SK-N-SH treated with all-trans-retinoic acid at 6 μM for 48 hours (cell line): Measurements from ENCODE around the gene AOPEP.

Experiments
- ATAC-seq: fragments of 200-7000 bp; cut with Tn5 transposase; 3 replicates; pipeline ENCODE4 v1.9.1; 2020; ENCODE audit warnings: mild to moderate bottlenecking, moderate library complexity
- ARNTL ChIP-seq: fragments of 450-650 bp; formaldehyde crosslinking; IDR thresholded peaks from 2 replicates; pipeline ENCODE4 v1.5.0; 2020; ENCODE audit warnings: low read depth, mild to moderate bottlenecking, moderate library complexity, borderline replicate concordance
- BACH2 ChIP-seq: fragments of 250-450 bp; sonication (Bioruptor Pico); IDR thresholded peaks from 2 replicates; pipeline ENCODE4 v1.9.0; 2021; ENCODE audit warnings: mild to moderate bottlenecking, borderline replicate concordance
- CSDC2 ChIP-seq: fragments of 250-450 bp; sonication (Bioruptor Pico); IDR thresholded peaks from 2 replicates; pipeline ENCODE4 v1.5.0; 2020; ENCODE audit warnings: mild to moderate bottlenecking, moderate library complexity
- ESRRG ChIP-seq: fragments of 250-450 bp; sonication (Bioruptor Pico); IDR thresholded peaks from 2 replicates; pipeline ENCODE4 v1.6.1; 2021; ENCODE audit warnings: mild to moderate bottlenecking
- GLIS3 ChIP-seq: fragments of 250-450 bp; sonication (Bioruptor Pico); IDR thresholded peaks from 2 replicates; pipeline ENCODE4 v1.5.0; 2020; ENCODE audit warnings: mild to moderate bottlenecking, moderate library complexity
- ISL1 ChIP-seq: fragments of 250-450 bp; sonication (Bioruptor Pico); IDR thresholded peaks from 2 replicates; pipeline ENCODE4 v2.1.2; 2022; ENCODE audit warnings: mild to moderate bottlenecking, moderate library complexity
- OSR1 ChIP-seq: fragments of 250-450 bp; sonication (Bioruptor Pico); IDR thresholded peaks from 2 replicates; pipeline ENCODE4 v1.8.0; 2022; ENCODE audit warnings: moderate library complexity, mild to moderate bottlenecking, inconsistent platforms
- PPARA ChIP-seq: fragments of 250-450 bp; sonication (Bioruptor Pico); IDR thresholded peaks from 2 replicates; pipeline ENCODE4 v1.5.0; 2020; ENCODE audit warnings: mild to moderate bottlenecking, borderline replicate concordance
- RARB ChIP-seq: fragments of 250-450 bp; sonication (Bioruptor Pico); IDR thresholded peaks from 2 replicates; pipeline ENCODE4 v1.8.0; 2021; ENCODE audit warnings: mild to moderate bottlenecking, moderate library complexity
- SNAI2 ChIP-seq: fragments of 250-450 bp; sonication (Bioruptor Pico); IDR thresholded peaks from 2 replicates; pipeline ENCODE4 v1.5.0; 2020; ENCODE audit warnings: mild to moderate bottlenecking, moderate library complexity
- TCF4 ChIP-seq: fragments of 250-450 bp; sonication (Bioruptor Pico); IDR thresholded peaks from 2 replicates; pipeline ENCODE4 v1.8.0; 2021; ENCODE audit warnings: mild to moderate bottlenecking, moderate library complexity, borderline replicate concordance
- TOX ChIP-seq: fragments of 250-450 bp; sonication (Bioruptor Pico); IDR thresholded peaks from 2 replicates; pipeline ENCODE4 v1.8.0; 2021; ENCODE audit warnings: mild to moderate bottlenecking, moderate library complexity, borderline replicate concordance
- TSHZ2 ChIP-seq: fragments of 250-450 bp; sonication (Bioruptor Pico); IDR thresholded peaks from 2 replicates; pipeline ENCODE4 v1.5.0; 2020; ENCODE audit warnings: mild to moderate bottlenecking, moderate library complexity
- ZC3H10 ChIP-seq: fragments of 250-450 bp; sonication (Bioruptor Pico); IDR thresholded peaks from 2 replicates; pipeline ENCODE4 v1.5.1; 2021; ENCODE audit warnings: mild to moderate bottlenecking, moderate library complexity
- ZFP3 ChIP-seq: fragments of 250-450 bp; sonication (Bioruptor Pico); IDR thresholded peaks from 2 replicates; pipeline ENCODE4 v1.5.0; 2020; ENCODE audit warnings: mild to moderate bottlenecking, moderate library complexity
- ZFP30 ChIP-seq: fragments of 450-650 bp; formaldehyde crosslinking; IDR thresholded peaks from 2 replicates; pipeline ENCODE4 v1.5.0; 2022; ENCODE audit warnings: mild to moderate bottlenecking, moderate library complexity
- ZNF565 ChIP-seq: fragments of 450-650 bp; formaldehyde crosslinking; conservative IDR thresholded peaks from 2 replicates; pipeline ENCODE4 v1.5.0; 2020; ENCODE audit warnings: low read depth, mild to moderate bottlenecking, moderate library complexity
- ZNF70 ChIP-seq: fragments of 450-650 bp; formaldehyde crosslinking; IDR thresholded peaks from 2 replicates; pipeline ENCODE4 v1.5.0; 2020; ENCODE audit warnings: mild to moderate bottlenecking, moderate library complexity
- ZNF8 ChIP-seq: fragments of 450-650 bp; formaldehyde crosslinking; IDR thresholded peaks from 2 replicates; pipeline ENCODE4 v1.5.0; 2020; ENCODE audit warnings: mild to moderate bottlenecking, moderate library complexity
- TF ChIP-seq, protein P1 (sequence below): fragments of 250-450 bp; sonication (Bioruptor Pico); IDR thresholded peaks from 2 replicates; pipeline ENCODE4 v1.8.0; 2021; ENCODE audit warnings: low read depth, mild to moderate bottlenecking, moderate library complexity, borderline replicate concordance
- TF ChIP-seq, protein P2 (sequence below): fragments of 250-450 bp; sonication (Bioruptor Pico); IDR thresholded peaks from 2 replicates; pipeline ENCODE4 v1.5.1; 2020; ENCODE audit warnings: low read depth, mild to moderate bottlenecking, moderate library complexity
- TF ChIP-seq, protein P3 (sequence below): fragments of 250-450 bp; sonication (Bioruptor Pico); IDR thresholded peaks from 2 replicates; pipeline ENCODE4 v1.5.1; 2021; ENCODE audit warnings: mild to moderate bottlenecking, moderate library complexity
- TF ChIP-seq, protein P4 (sequence below): fragments of 250-450 bp; sonication (Bioruptor Pico); IDR thresholded peaks from 2 replicates; pipeline ENCODE4 v1.8.0; 2020; ENCODE audit warnings: mild to moderate bottlenecking, moderate library complexity, borderline replicate concordance

Gene AOPEP

GRCh38 chr9:95014917-95015316 is 288.4 kb downstream of the AOPEP start:
- ATAC-seq: no peak; the same call in 2 of the 3 replicates
- TF ChIP-seq ESRRG (no peak), SNAI2 (CRISPR knock-in tag) (no peak), CSDC2 (CRISPR knock-in tag) (no peak), ISL1 (no peak), TSHZ2 (peak; percentile 52; the same call in 1 of the 2 replicates), TOX (CRISPR knock-in tag) (no peak), ZNF8 (no peak), GLIS3 (CRISPR knock-in tag) (no peak; the same call in 1 of the 2 replicates), TCF4 (peak; percentile 76), ZFP3 (CRISPR knock-in tag) (no peak), ZNF70 (CRISPR knock-in tag) (no peak), RARB (CRISPR knock-in tag) (no peak), PPARA (0 out of 2 replicates have a peak, but pooled peaks have one; percentile 54), ZC3H10 (CRISPR knock-in tag) (no peak), ZNF565 (CRISPR knock-in tag) (no peak), OSR1 (CRISPR knock-in tag) (no peak), BACH2 (CRISPR knock-in tag) (no peak), ZFP30 (CRISPR knock-in tag) (no peak), ARNTL (CRISPR knock-in tag) (no peak)
- TF ChIP-seq, protein P1, sequence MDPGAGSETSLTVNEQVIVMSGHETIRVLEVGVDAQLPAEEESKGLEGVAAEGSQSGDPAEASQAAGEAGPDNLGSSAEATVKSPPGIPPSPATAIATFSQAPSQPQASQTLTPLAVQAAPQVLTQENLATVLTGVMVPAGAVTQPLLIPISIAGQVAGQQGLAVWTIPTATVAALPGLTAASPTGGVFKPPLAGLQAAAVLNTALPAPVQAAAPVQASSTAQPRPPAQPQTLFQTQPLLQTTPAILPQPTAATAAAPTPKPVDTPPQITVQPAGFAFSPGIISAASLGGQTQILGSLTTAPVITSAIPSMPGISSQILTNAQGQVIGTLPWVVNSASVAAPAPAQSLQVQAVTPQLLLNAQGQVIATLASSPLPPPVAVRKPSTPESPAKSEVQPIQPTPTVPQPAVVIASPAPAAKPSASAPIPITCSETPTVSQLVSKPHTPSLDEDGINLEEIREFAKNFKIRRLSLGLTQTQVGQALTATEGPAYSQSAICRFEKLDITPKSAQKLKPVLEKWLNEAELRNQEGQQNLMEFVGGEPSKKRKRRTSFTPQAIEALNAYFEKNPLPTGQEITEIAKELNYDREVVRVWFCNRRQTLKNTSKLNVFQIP (CRISPR knock-in tag): no peak
- TF ChIP-seq, protein P2, sequence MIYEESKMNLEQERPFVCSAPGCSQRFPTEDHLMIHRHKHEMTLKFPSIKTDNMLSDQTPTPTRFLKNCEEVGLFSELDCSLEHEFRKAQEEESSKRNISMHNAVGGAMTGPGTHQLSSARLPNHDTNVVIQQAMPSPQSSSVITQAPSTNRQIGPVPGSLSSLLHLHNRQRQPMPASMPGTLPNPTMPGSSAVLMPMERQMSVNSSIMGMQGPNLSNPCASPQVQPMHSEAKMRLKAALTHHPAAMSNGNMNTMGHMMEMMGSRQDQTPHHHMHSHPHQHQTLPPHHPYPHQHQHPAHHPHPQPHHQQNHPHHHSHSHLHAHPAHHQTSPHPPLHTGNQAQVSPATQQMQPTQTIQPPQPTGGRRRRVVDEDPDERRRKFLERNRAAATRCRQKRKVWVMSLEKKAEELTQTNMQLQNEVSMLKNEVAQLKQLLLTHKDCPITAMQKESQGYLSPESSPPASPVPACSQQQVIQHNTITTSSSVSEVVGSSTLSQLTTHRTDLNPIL (CRISPR knock-in tag): no peak
- TF ChIP-seq, protein P3, sequence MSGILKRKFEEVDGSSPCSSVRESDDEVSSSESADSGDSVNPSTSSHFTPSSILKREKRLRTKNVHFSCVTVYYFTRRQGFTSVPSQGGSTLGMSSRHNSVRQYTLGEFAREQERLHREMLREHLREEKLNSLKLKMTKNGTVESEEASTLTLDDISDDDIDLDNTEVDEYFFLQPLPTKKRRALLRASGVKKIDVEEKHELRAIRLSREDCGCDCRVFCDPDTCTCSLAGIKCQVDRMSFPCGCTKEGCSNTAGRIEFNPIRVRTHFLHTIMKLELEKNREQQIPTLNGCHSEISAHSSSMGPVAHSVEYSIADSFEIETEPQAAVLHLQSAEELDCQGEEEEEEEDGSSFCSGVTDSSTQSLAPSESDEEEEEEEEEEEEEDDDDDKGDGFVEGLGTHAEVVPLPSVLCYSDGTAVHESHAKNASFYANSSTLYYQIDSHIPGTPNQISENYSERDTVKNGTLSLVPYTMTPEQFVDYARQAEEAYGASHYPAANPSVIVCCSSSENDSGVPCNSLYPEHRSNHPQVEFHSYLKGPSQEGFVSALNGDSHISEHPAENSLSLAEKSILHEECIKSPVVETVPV (CRISPR knock-in tag): peak; percentile 70
- TF ChIP-seq, protein P4, sequence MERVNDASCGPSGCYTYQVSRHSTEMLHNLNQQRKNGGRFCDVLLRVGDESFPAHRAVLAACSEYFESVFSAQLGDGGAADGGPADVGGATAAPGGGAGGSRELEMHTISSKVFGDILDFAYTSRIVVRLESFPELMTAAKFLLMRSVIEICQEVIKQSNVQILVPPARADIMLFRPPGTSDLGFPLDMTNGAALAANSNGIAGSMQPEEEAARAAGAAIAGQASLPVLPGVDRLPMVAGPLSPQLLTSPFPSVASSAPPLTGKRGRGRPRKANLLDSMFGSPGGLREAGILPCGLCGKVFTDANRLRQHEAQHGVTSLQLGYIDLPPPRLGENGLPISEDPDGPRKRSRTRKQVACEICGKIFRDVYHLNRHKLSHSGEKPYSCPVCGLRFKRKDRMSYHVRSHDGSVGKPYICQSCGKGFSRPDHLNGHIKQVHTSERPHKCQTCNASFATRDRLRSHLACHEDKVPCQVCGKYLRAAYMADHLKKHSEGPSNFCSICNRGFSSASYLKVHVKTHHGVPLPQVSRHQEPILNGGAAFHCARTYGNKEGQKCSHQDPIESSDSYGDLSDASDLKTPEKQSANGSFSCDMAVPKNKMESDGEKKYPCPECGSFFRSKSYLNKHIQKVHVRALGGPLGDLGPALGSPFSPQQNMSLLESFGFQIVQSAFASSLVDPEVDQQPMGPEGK (CRISPR knock-in tag): no peak
- TF ChIP-seq, all 23 proteins: peak for 4

- ATAC-seq: no peak
- TF ChIP-seq SNAI2 (CRISPR knock-in tag): no peak
- no peak for TF ChIP-seq ZC3H10 (CRISPR knock-in tag)
- TF ChIP-seq, protein P3 (CRISPR knock-in tag): no peak; the same call in 1 of the 2 replicates
- TF ChIP-seq GLIS3 (CRISPR knock-in tag): no peak; the same call in 1 of the 2 replicates
- TF ChIP-seq ZNF70 (CRISPR knock-in tag): no peak
- no peak for TF ChIP-seq ESRRG
- no peak for TF ChIP-seq ZFP30 (CRISPR knock-in tag)
- no peak for TF ChIP-seq BACH2 (CRISPR knock-in tag)
- TF ChIP-seq ARNTL (CRISPR knock-in tag): no peak
- TF ChIP-seq ISL1: no peak
- TF ChIP-seq OSR1 (CRISPR knock-in tag): no peak
These were observed 289.1 kb downstream of the AOPEP start for GRCh38 chr9:95015569-95015968.
